ENCODE results near the gene CAMSAP1.

DNA sequence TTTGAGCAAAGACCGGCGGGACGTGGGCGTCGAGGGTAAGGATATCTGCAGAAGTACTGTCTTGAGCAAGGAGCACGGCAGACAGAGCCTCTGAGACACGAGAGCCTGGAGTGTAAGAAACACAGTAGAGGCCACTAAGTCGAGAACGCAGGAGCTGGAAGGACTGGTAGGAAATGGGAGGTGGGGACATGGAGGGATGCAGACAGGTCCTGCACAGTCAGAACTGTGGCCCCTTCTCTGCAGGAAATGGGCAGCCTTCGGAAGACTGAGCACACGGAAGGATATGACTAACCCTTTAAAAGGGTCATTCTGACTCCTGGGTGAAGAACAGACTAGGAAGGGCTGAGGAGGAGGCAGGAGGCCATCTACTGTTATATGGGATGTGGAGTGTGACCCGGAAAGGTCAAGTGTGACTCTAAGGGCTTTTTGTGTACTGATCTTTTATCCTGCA lies 1.4 kb upstream of the CAMSAP1 start:
- TF ChIP-seq, protein P1, sequence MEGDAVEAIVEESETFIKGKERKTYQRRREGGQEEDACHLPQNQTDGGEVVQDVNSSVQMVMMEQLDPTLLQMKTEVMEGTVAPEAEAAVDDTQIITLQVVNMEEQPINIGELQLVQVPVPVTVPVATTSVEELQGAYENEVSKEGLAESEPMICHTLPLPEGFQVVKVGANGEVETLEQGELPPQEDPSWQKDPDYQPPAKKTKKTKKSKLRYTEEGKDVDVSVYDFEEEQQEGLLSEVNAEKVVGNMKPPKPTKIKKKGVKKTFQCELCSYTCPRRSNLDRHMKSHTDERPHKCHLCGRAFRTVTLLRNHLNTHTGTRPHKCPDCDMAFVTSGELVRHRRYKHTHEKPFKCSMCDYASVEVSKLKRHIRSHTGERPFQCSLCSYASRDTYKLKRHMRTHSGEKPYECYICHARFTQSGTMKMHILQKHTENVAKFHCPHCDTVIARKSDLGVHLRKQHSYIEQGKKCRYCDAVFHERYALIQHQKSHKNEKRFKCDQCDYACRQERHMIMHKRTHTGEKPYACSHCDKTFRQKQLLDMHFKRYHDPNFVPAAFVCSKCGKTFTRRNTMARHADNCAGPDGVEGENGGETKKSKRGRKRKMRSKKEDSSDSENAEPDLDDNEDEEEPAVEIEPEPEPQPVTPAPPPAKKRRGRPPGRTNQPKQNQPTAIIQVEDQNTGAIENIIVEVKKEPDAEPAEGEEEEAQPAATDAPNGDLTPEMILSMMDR (IDR thresholded peaks at IDR 0.05; ENCODE audit: poor library complexity, severe bottlenecking): no peak
- TF ChIP-seq SMC3 (conservative IDR thresholded peaks at IDR 0.05; ENCODE audit: poor library complexity): no peak
- TF ChIP-seq EZH2 (IDR thresholded peaks at IDR 0.05; ENCODE audit: borderline replicate concordance, insufficient read depth, low read length, poor library complexity, severe bottlenecking): no peak
- TF ChIP-seq POLR2AphosphoS5 (IDR thresholded peaks at IDR 0.05): no peak
- no peak for TF ChIP-seq TAF1 (IDR thresholded peaks at IDR 0.05; ENCODE audit: low read depth)
- TF ChIP-seq MXI1 (conservative IDR thresholded peaks at IDR 0.05; ENCODE audit: poor library complexity, severe bottlenecking): no peak
- no peak for TF ChIP-seq RAD21 (conservative IDR thresholded peaks at IDR 0.05)
- TF ChIP-seq, protein P2, sequence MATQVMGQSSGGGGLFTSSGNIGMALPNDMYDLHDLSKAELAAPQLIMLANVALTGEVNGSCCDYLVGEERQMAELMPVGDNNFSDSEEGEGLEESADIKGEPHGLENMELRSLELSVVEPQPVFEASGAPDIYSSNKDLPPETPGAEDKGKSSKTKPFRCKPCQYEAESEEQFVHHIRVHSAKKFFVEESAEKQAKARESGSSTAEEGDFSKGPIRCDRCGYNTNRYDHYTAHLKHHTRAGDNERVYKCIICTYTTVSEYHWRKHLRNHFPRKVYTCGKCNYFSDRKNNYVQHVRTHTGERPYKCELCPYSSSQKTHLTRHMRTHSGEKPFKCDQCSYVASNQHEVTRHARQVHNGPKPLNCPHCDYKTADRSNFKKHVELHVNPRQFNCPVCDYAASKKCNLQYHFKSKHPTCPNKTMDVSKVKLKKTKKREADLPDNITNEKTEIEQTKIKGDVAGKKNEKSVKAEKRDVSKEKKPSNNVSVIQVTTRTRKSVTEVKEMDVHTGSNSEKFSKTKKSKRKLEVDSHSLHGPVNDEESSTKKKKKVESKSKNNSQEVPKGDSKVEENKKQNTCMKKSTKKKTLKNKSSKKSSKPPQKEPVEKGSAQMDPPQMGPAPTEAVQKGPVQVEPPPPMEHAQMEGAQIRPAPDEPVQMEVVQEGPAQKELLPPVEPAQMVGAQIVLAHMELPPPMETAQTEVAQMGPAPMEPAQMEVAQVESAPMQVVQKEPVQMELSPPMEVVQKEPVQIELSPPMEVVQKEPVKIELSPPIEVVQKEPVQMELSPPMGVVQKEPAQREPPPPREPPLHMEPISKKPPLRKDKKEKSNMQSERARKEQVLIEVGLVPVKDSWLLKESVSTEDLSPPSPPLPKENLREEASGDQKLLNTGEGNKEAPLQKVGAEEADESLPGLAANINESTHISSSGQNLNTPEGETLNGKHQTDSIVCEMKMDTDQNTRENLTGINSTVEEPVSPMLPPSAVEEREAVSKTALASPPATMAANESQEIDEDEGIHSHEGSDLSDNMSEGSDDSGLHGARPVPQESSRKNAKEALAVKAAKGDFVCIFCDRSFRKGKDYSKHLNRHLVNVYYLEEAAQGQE (IDR thresholded peaks at IDR 0.05; ENCODE audit: borderline replicate concordance): no peak

Data from neural cell (in vitro differentiated cells).